ENCODE data around the gene SLFNL1. TPM values are rescaled to one million over a fixed set of nuclear protein-coding genes. Genes with fewer than 3 reads are reported as not detected.
A peak's percentile ranks its signal among the peaks of the same experiment; 100 is the strongest.

SLFNL1 gene
- total RNA-seq, 3 donors from 2014 or later = 0.16 to 0.66 (median 0.29) TPM

DNA sequence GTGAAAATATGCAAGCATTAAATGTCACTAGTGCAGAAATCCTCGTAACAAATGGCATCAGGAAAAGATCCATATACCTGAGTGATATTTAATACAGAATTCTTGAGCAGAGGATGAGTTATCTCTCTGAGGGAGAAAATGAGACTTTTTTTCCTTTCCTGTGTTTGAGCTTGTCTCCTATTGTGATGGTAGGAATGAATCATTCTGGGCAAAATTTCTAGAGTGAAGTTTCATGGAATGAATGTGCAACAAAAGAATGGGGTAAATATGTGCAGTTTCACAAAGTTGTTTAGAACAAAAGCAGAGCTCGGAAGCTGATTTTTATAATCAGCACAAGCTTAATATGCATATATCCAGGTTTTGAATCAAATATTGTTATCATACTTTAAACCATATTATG, 37.5 kb downstream of the SLFNL1 start:
- Histone ChIP-seq H3K36me3 (no peaks in the 10 kb centered on the region), H3K4me3 (no peak overlapping the region), H3K4me1 (peaks cover 0 to 5% of the 10 kb centered on the region in 2 donors), H3K27me3 (no peaks in the 10 kb centered on the region), H3K9me3 (no peaks in the 10 kb centered on the region), H3K27ac (no peak overlapping the region)
- DNase-seq (ENCODE audit: low spot score in 2 of 2) = no peak
- intact Hi-C loops (cut with DNase I; ENCODE audit: low total_unique reads) = no loop called here
- no peak for TF ChIP-seq POLR2A (IDR thresholded peaks at IDR 0.05)
- TF ChIP-seq, protein P1, sequence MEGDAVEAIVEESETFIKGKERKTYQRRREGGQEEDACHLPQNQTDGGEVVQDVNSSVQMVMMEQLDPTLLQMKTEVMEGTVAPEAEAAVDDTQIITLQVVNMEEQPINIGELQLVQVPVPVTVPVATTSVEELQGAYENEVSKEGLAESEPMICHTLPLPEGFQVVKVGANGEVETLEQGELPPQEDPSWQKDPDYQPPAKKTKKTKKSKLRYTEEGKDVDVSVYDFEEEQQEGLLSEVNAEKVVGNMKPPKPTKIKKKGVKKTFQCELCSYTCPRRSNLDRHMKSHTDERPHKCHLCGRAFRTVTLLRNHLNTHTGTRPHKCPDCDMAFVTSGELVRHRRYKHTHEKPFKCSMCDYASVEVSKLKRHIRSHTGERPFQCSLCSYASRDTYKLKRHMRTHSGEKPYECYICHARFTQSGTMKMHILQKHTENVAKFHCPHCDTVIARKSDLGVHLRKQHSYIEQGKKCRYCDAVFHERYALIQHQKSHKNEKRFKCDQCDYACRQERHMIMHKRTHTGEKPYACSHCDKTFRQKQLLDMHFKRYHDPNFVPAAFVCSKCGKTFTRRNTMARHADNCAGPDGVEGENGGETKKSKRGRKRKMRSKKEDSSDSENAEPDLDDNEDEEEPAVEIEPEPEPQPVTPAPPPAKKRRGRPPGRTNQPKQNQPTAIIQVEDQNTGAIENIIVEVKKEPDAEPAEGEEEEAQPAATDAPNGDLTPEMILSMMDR (IDR thresholded peaks at IDR 0.05) = no peak

DNA sequence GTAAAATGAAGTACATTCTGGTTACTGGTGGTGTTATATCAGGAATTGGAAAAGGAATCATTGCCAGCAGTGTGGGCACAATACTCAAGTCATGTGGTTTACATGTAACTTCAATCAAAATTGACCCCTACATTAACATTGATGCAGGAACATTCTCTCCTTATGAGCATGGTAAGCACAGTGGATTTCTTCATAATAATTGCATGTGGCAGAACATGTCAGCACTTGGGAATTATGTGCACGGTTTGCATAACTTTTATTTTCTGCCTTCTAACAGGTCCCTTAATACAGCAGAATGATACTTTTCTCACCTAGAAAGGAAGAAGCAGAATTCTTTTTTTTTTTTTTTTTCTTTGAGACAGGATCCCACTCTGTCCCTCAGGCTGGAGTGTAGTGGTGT, 38.2 kb downstream of the SLFNL1 start:
- intact Hi-C loops (cut with DNase I; ENCODE audit: low total_unique reads) = no loop called here
- Histone ChIP-seq H3K4me1 (peaks cover 0 to 5% of the 10 kb centered on the region in 2 donors), H3K27me3 (no peaks in the 10 kb centered on the region), H3K9me3 (no peaks in the 10 kb centered on the region), H3K27ac (no peak overlapping the region), H3K4me3 (no peak overlapping the region), H3K36me3 (no peaks in the 10 kb centered on the region)
- no peak for DNase-seq (ENCODE audit: low spot score in 2 of 2)
- TF ChIP-seq POLR2A (IDR thresholded peaks at IDR 0.05) (no peak), POLR2AphosphoS5 (IDR thresholded peaks at IDR 0.05) (no peak)
- TF ChIP-seq, protein P1 (IDR thresholded peaks at IDR 0.05) = no peak

DNA sequence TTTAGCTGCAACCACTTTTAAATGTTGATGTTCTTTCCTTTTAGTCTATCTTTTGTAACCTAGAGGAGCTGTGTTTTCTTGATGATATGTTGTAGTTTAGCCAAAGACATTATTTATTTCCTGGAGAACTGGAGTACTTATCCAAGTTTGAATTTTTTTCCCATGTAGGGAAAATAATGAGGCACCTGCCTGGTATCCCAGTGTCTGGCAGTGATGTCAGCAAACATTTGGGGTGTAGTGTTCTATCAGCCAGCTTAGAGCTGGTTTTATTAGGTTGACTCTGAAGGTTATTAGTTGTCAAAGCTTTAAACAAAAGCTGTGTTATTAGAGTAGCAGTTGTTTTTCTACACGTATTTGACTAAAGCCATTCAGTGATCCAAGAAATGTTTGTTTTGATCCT, 38.8 kb downstream of the SLFNL1 start:
- no peak overlapping the region for H3K4me3 ChIP-seq
- H3K4me1 ChIP-seq = peaks cover 0 to 5% of the 10 kb centered on the region in 2 donors
- no peak overlapping the region for H3K27ac ChIP-seq
- no peak for DNase-seq (ENCODE audit: low spot score in 2 of 2)
- no peaks in the 10 kb centered on the region for H3K36me3 ChIP-seq
- H3K27me3 ChIP-seq = no peaks in the 10 kb centered on the region
- H3K9me3 ChIP-seq = no peaks in the 10 kb centered on the region
- TF ChIP-seq POLR2A (IDR thresholded peaks at IDR 0.05) (no peak), POLR2AphosphoS5 (IDR thresholded peaks at IDR 0.05) (no peak)
- TF ChIP-seq, protein P1 (IDR thresholded peaks at IDR 0.05) = no peak
- intact Hi-C loops (cut with DNase I; ENCODE audit: low total_unique reads) = no loop called here

DNA sequence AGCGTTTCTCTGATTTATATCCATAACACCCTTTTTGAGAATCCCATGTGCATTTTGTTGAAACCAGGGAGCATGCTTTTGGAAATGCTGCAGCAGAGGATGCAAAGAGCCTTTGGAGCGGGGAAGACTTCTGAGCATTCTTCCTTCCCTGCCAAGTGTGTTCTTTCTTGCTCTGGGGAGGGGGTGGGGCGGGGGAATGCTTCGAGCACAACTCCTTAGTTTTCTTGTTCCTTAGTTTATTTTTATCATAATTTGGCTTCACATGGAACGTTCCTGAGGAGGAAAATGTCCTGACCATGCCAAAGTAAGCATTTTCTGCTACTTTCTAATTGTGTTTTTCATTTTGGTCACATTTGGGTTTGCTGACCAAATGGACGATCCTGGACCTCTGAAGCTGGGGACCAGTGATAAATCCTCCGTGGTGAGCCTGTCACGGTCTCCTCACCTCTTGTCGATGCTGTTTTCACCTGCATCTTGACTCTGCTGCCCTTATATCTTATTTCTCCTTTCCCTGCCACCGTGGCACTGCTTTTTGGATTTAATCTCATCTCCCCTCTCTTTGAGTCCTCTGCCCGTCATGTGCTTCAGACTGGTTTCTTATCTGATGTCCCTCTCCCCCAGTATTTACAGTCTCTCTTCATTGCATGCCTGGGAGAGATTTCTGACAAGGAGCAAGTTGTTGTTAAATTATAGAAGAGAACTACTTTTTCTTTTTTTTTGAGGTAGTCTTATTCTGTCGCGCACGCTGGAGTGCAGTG, 39.7 kb downstream of the SLFNL1 start:
- TF ChIP-seq POLR2AphosphoS5 (IDR thresholded peaks at IDR 0.05) = no peak
- no peak for TF ChIP-seq POLR2A (IDR thresholded peaks at IDR 0.05)
- TF ChIP-seq, protein P1 (IDR thresholded peaks at IDR 0.05) = no peak
- Histone ChIP-seq H3K4me1 (peaks cover 0 to 5% of the 10 kb centered on the region in 2 donors), H3K27me3 (no peaks in the 10 kb centered on the region), H3K27ac (peak overlapping the region in 1 of 2 donors; percentile 40), H3K36me3 (no peaks in the 10 kb centered on the region), H3K9me3 (no peaks in the 10 kb centered on the region), H3K4me3 (no peak overlapping the region)
- intact Hi-C loops (cut with DNase I; ENCODE audit: low total_unique reads) = no loop called here
- no peak for DNase-seq (ENCODE audit: low spot score in 2 of 2)

DNA sequence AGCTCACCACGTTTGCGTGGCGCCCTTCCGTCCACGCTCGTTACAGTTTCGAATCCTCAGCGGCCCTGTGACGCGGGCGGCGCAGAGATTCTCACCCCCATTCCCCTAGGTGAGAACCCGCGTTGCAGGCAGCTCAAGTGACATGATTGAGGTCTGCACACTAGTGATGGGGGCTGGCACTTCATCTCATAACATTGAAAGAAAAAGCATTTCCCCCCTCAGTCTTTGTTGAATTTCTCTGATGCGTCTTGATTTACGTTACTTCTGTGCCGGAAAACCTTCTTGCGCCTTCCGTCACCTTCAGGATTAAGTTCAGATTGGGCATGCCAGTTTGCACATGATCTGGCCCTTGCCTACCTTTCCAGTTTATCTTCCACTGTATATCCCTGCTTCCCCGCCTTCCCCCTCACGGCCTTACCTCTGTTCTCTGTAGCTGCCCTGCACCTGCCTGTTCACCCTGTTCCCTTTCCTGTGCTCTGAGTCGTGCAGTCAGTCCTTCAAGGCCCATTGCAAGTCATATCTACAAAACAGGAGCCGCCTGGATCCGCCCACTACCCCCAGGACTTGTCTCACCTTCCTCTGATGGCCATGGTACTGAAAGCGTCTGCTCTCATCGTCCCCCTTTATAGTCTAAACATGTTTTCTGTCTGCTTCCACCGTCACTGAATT, 40.9 kb downstream of the SLFNL1 start:
- no peaks in the 10 kb centered on the region for H3K36me3 ChIP-seq
- no peak for DNase-seq (ENCODE audit: low spot score in 2 of 2)
- H3K27ac ChIP-seq = peak overlapping the region; percentile 95 to 97
- peaks cover 0 to 5% of the 10 kb centered on the region in 2 donors for H3K4me1 ChIP-seq
- TF ChIP-seq, protein P1 (IDR thresholded peaks at IDR 0.05) = no peak
- no peak for TF ChIP-seq POLR2A (IDR thresholded peaks at IDR 0.05)
- no peak for TF ChIP-seq POLR2AphosphoS5 (IDR thresholded peaks at IDR 0.05)
- H3K27me3 ChIP-seq = no peaks in the 10 kb centered on the region
- H3K9me3 ChIP-seq = no peaks in the 10 kb centered on the region
- intact Hi-C loops (cut with DNase I; ENCODE audit: low total_unique reads) = no loop called here
- H3K4me3 ChIP-seq = peak overlapping the region; percentile 55 to 83 (median 63)
